A172 (cell line): ENCODE data around the gene CNTN4. TPM values are rescaled to one million over a fixed set of nuclear protein-coding genes. Genes with fewer than 3 reads are reported as not detected.

ENCODE experiments used
- DNase-seq: peaks from one replicate; pipeline ENCODE4 v3.0.0-alpha.2; 2015; ENCODE audit warnings: low spot score
- total RNA-seq: library from RNA; depleted of rRNA; stranded (reverse); fragments of >200 nt; shearing (Covaris generic); gene quantifications from 2 replicates; pipeline ENCODE4 v1.2.3, GENCODE V29; 2014

The CNTN4 gene
- total RNA-seq, 1 experiment from 2014 or later, result not detected

- peak; percentile 8 for DNase-seq
Measured at GRCh38 chr3:3031326-3031725, 932.7 kb downstream of the CNTN4 start.

GRCh38 chr3:3037156-3037555 is 938.5 kb downstream of the CNTN4 start:
- DNase-seq, result no peak

GRCh38 chr3:3038201-3038991 is 939.7 kb downstream of the CNTN4 start:
- peak; percentile 60 for DNase-seq

- peak; percentile 63 for DNase-seq
Measured at GRCh38 chr3:3053974-3054373, 955.3 kb downstream of the CNTN4 start.

GRCh38 chr3:3059645-3060044 is 961.0 kb downstream of the CNTN4 start:
- no peak for DNase-seq

- no peak for DNase-seq
Measured at GRCh38 chr3:3064297-3064696, 965.6 kb downstream of the CNTN4 start.

- DNase-seq, result peak; percentile 85
Measured at GRCh38 chr3:3065876-3066275, 967.2 kb downstream of the CNTN4 start.

- no peak for DNase-seq
Measured at GRCh38 chr3:3066378-3066777, 967.7 kb downstream of the CNTN4 start.

GRCh38 chr3:3066910-3067309 is 968.2 kb downstream of the CNTN4 start:
- DNase-seq, result no peak

GRCh38 chr3:3068358-3068881 is 969.8 kb downstream of the CNTN4 start:
- DNase-seq, result peak; percentile 15

- no peak for DNase-seq
Measured at GRCh38 chr3:3069723-3070122, 971.1 kb downstream of the CNTN4 start.

- no peak for DNase-seq
Measured at GRCh38 chr3:3071136-3071535, 972.5 kb downstream of the CNTN4 start.

- DNase-seq, result no peak
Measured at GRCh38 chr3:3074551-3075257, 976.0 kb downstream of the CNTN4 start.

GRCh38 chr3:3080309-3080708 is 981.6 kb downstream of the CNTN4 start:
- no peak for DNase-seq

- DNase-seq, result no peak
Measured at GRCh38 chr3:3081381-3082233, 982.9 kb downstream of the CNTN4 start.

- DNase-seq, result no peak
Measured at GRCh38 chr3:3082234-3082924, 983.7 kb downstream of the CNTN4 start.

- no peak for DNase-seq
Measured at GRCh38 chr3:3084890-3085289, 986.2 kb downstream of the CNTN4 start.

GRCh38 chr3:3085782-3086181 is 987.1 kb downstream of the CNTN4 start:
- DNase-seq, result no peak

GRCh38 chr3:3086239-3086638 is 987.6 kb downstream of the CNTN4 start:
- DNase-seq, result no peak

- DNase-seq, result no peak
Measured at GRCh38 chr3:3087279-3087678, 988.6 kb downstream of the CNTN4 start.

GRCh38 chr3:3087716-3088465 is 989.2 kb downstream of the CNTN4 start:
- DNase-seq, result no peak
